Stimulated activated CD4-positive, alpha-beta T cell treated with anti-CD3 and anti-CD28 coated beads, Interleukin-1b, Interleukin-23, amount 100 ng/mL, for 48 hours (primary cell): ENCODE data around the gene BANK1.

Experiments
- DNase-seq: peaks from one replicate; pipeline ENCODE4 v3.0.0-alpha.2; 2020

BANK1 gene

GRCh38 chr4:101790521-101791181 is at the start of gene BANK1:
Gene BANK1 (plus strand): TSS chr4:101790730. CDS start chr4:101790881, 151 bp downstream.
- DNase-seq, result peak; percentile 3

- no peak for DNase-seq
Measured at GRCh38 chr4:101753721-101754120, 36.8 kb upstream of the BANK1 start.

GRCh38 chr4:101756181-101756580 is 34.3 kb upstream of the BANK1 start:
- no peak for DNase-seq

GRCh38 chr4:101761405-101761804 is 29.1 kb upstream of the BANK1 start:
- no peak for DNase-seq

- no peak for DNase-seq
Measured at GRCh38 chr4:101762025-101762424, 28.5 kb upstream of the BANK1 start.

- no peak for DNase-seq
Measured at GRCh38 chr4:101762534-101762933, 28.0 kb upstream of the BANK1 start.

GRCh38 chr4:101763576-101763975 is 27.0 kb upstream of the BANK1 start:
- DNase-seq, result no peak

- DNase-seq, result no peak
Measured at GRCh38 chr4:101774807-101775206, 15.7 kb upstream of the BANK1 start.

- no peak for DNase-seq
Measured at GRCh38 chr4:101777431-101777830, 13.1 kb upstream of the BANK1 start.

GRCh38 chr4:101780284-101780683 is 10.2 kb upstream of the BANK1 start:
- DNase-seq, result no peak

GRCh38 chr4:101782546-101782945 is 8.0 kb upstream of the BANK1 start:
- DNase-seq, result no peak

GRCh38 chr4:101784957-101785356 is 5.6 kb upstream of the BANK1 start:
- DNase-seq, result no peak

- no peak for DNase-seq
Measured at GRCh38 chr4:101785486-101785885, 5.0 kb upstream of the BANK1 start.

GRCh38 chr4:101787701-101788316 is 2.7 kb upstream of the BANK1 start:
- no peak for DNase-seq

- no peak for DNase-seq
Measured at GRCh38 chr4:101791182-101791558, 640 bp downstream of the BANK1 start.

- no peak for DNase-seq
Measured at GRCh38 chr4:101792056-101792590, 1.6 kb downstream of the BANK1 start.

- no peak for DNase-seq
Measured at GRCh38 chr4:101793397-101793796, 2.9 kb downstream of the BANK1 start.

- no peak for DNase-seq
Measured at GRCh38 chr4:101794806-101795205, 4.3 kb downstream of the BANK1 start.

GRCh38 chr4:101795704-101796103 is 5.2 kb downstream of the BANK1 start:
- DNase-seq, result no peak

- no peak for DNase-seq
Measured at GRCh38 chr4:101801958-101802357, 11.4 kb downstream of the BANK1 start.

GRCh38 chr4:101806914-101807313 is 16.4 kb downstream of the BANK1 start:
- no peak for DNase-seq

GRCh38 chr4:101807351-101807750 is 16.8 kb downstream of the BANK1 start:
- no peak for DNase-seq

GRCh38 chr4:101813604-101814003 is 23.1 kb downstream of the BANK1 start:
- DNase-seq, result no peak

GRCh38 chr4:101818362-101818761 is 27.8 kb downstream of the BANK1 start:
- no peak for DNase-seq

GRCh38 chr4:101823864-101824263 is 33.3 kb downstream of the BANK1 start:
- no peak for DNase-seq
